Measurements from ENCODE around the gene GIT1. TPM values are rescaled to one million over a fixed set of nuclear protein-coding genes. Genes with fewer than 3 reads are reported as not detected.

GIT1 gene
- total RNA-seq, result 81.0 and 87.5 TPM in 2 replicates

GRCh38 chr17:29589524-29590410, at the start of gene GIT1:
Gene GIT1 (minus strand): TSS chr17:29589648. CDS start chr17:29589378, 270 bp downstream.
- peak within 1 kb of the TSS; percentile 87 for H3K27ac Mint-ChIP-seq
- H3K9me3 Mint-ChIP-seq, result no peaks in the 10 kb centered on the region
- peak within 1 kb of the TSS; percentile 96 for H3K4me3 Mint-ChIP-seq
- H3K36me3 Mint-ChIP-seq (ENCODE audit: low read depth), result no peaks in the 10 kb centered on the region
- DNase-seq (ENCODE audit: low spot score), result peak; percentile 84
- intact Hi-C loops (cut with micrococcal nuclease), result loop anchor here (1.0 to 2.0 kb wide), 4 partner anchors 9 to 339 kb away; partner anchors contain the start of gene TP53I13
- H3K27me3 Mint-ChIP-seq (ENCODE audit: insufficient read depth), result no peaks in the 10 kb centered on the region
- H3K4me1 Mint-ChIP-seq (ENCODE audit: low read depth), result peaks cover 63% of the 10 kb centered on the region

- peaks cover 30% of the 10 kb centered on the region for H3K36me3 Mint-ChIP-seq (ENCODE audit: low read depth)
- DNase-seq (ENCODE audit: low spot score), result no peak
- H3K27ac Mint-ChIP-seq, result peak overlapping the region; percentile 24
- H3K4me1 Mint-ChIP-seq (ENCODE audit: low read depth), result peaks cover 23% of the 10 kb centered on the region
- intact Hi-C loops (cut with micrococcal nuclease), result loop anchor here (10.0 kb wide), 1 partner anchor 461 kb away; no protein-coding TSS in a partner anchor
- H3K9me3 Mint-ChIP-seq, result no peaks in the 10 kb centered on the region
- no peak overlapping the region for H3K4me3 Mint-ChIP-seq
- H3K27me3 Mint-ChIP-seq (ENCODE audit: insufficient read depth), result no peaks in the 10 kb centered on the region
Observed at GRCh38 chr17:29633886-29634285, 44.4 kb upstream of the GIT1 start.

- H3K36me3 Mint-ChIP-seq (ENCODE audit: low read depth), result peaks cover 28% of the 10 kb centered on the region
- H3K4me3 Mint-ChIP-seq, result no peak overlapping the region
- H3K9me3 Mint-ChIP-seq, result no peaks in the 10 kb centered on the region
- no peaks in the 10 kb centered on the region for H3K27me3 Mint-ChIP-seq (ENCODE audit: insufficient read depth)
- H3K4me1 Mint-ChIP-seq (ENCODE audit: low read depth), result peaks cover 30% of the 10 kb centered on the region
- H3K27ac Mint-ChIP-seq, result peak overlapping the region; percentile 24
- intact Hi-C loops (cut with micrococcal nuclease), result loop anchor here (10.0 kb wide), 1 partner anchor 464 kb away; no protein-coding TSS in a partner anchor
- DNase-seq (ENCODE audit: low spot score), result no peak
Observed at GRCh38 chr17:29630630-29631193, 41.3 kb upstream of the GIT1 start.

- intact Hi-C loops (cut with micrococcal nuclease), result loop anchor here (10.0 kb wide), 1 partner anchor 465 kb away; no protein-coding TSS in a partner anchor
- no peaks in the 10 kb centered on the region for H3K9me3 Mint-ChIP-seq
- H3K27me3 Mint-ChIP-seq (ENCODE audit: insufficient read depth), result no peaks in the 10 kb centered on the region
- no peak overlapping the region for H3K27ac Mint-ChIP-seq
- no peak overlapping the region for H3K4me3 Mint-ChIP-seq
- peaks cover 30% of the 10 kb centered on the region for H3K36me3 Mint-ChIP-seq (ENCODE audit: low read depth)
- no peak for DNase-seq (ENCODE audit: low spot score)
- peaks cover 38% of the 10 kb centered on the region for H3K4me1 Mint-ChIP-seq (ENCODE audit: low read depth)
Observed at GRCh38 chr17:29629839-29630238, 40.4 kb upstream of the GIT1 start.

GRCh38 chr17:29628644-29629043, 39.2 kb upstream of the GIT1 start:
- H3K27me3 Mint-ChIP-seq (ENCODE audit: insufficient read depth), result no peaks in the 10 kb centered on the region
- no peak for DNase-seq (ENCODE audit: low spot score)
- no peak overlapping the region for H3K27ac Mint-ChIP-seq
- intact Hi-C loops (cut with micrococcal nuclease), result no loop called here
- H3K36me3 Mint-ChIP-seq (ENCODE audit: low read depth), result peaks cover 26% of the 10 kb centered on the region
- H3K4me3 Mint-ChIP-seq, result no peak overlapping the region
- no peaks in the 10 kb centered on the region for H3K9me3 Mint-ChIP-seq
- H3K4me1 Mint-ChIP-seq (ENCODE audit: low read depth), result peaks cover 45% of the 10 kb centered on the region

GRCh38 chr17:29627951-29628350, 38.5 kb upstream of the GIT1 start:
- Mint-ChIP-seq H3K27ac (no peak overlapping the region), H3K4me3 (no peak overlapping the region), H3K36me3 (ENCODE audit: low read depth) (peaks cover 23% of the 10 kb centered on the region), H3K9me3 (no peaks in the 10 kb centered on the region), H3K4me1 (ENCODE audit: low read depth) (peaks cover 52% of the 10 kb centered on the region), H3K27me3 (ENCODE audit: insufficient read depth) (no peaks in the 10 kb centered on the region)
- DNase-seq (ENCODE audit: low spot score), result no peak
- intact Hi-C loops (cut with micrococcal nuclease), result no loop called here

GRCh38 chr17:29625037-29625750, 35.7 kb upstream of the GIT1 start:
- Mint-ChIP-seq H3K27me3 (ENCODE audit: insufficient read depth) (no peaks in the 10 kb centered on the region), H3K4me1 (ENCODE audit: low read depth) (peaks cover 59% of the 10 kb centered on the region), H3K36me3 (ENCODE audit: low read depth) (peaks cover 10% of the 10 kb centered on the region), H3K9me3 (no peaks in the 10 kb centered on the region), H3K4me3 (no peak overlapping the region), H3K27ac (peak overlapping the region; percentile 23)
- DNase-seq (ENCODE audit: low spot score), result no peak
- intact Hi-C loops (cut with micrococcal nuclease), result no loop called here

- no peak for DNase-seq (ENCODE audit: low spot score)
- Mint-ChIP-seq H3K27me3 (ENCODE audit: insufficient read depth) (no peaks in the 10 kb centered on the region), H3K36me3 (ENCODE audit: low read depth) (peaks cover 10% of the 10 kb centered on the region), H3K4me3 (peak overlapping the region; percentile 32), H3K4me1 (ENCODE audit: low read depth) (peaks cover 53% of the 10 kb centered on the region), H3K9me3 (no peaks in the 10 kb centered on the region), H3K27ac (no peak overlapping the region)
- intact Hi-C loops (cut with micrococcal nuclease), result no loop called here
Observed at GRCh38 chr17:29624586-29624985, 35.1 kb upstream of the GIT1 start.

GRCh38 chr17:29623283-29623647, 33.8 kb upstream of the GIT1 start:
- no peak for DNase-seq (ENCODE audit: low spot score)
- H3K4me1 Mint-ChIP-seq (ENCODE audit: low read depth), result peaks cover 41% of the 10 kb centered on the region
- intact Hi-C loops (cut with micrococcal nuclease), result loop anchor here (1.0 to 2.0 kb wide), 3 partner anchors 8 to 84 kb away; no protein-coding TSS in a partner anchor
- H3K27me3 Mint-ChIP-seq (ENCODE audit: insufficient read depth), result no peaks in the 10 kb centered on the region
- H3K27ac Mint-ChIP-seq, result peak overlapping the region; percentile 81
- H3K36me3 Mint-ChIP-seq (ENCODE audit: low read depth), result peaks cover 6% of the 10 kb centered on the region
- H3K9me3 Mint-ChIP-seq, result no peaks in the 10 kb centered on the region
- peak overlapping the region; percentile 80 for H3K4me3 Mint-ChIP-seq

- peak; percentile 56 for DNase-seq (ENCODE audit: low spot score)
- intact Hi-C loops (cut with micrococcal nuclease), result loop anchor here (1.0 to 2.0 kb wide), 5 partner anchors 7 to 157 kb away; no protein-coding TSS in a partner anchor
Observed at GRCh38 chr17:29622337-29623282, 33.2 kb upstream of the GIT1 start, which contains the start of gene CORO6. Gene CORO6 (minus strand): TSS chr17:29622912. CDS start chr17:29621421, 1,491 bp downstream.

GRCh38 chr17:29621751-29622194, 32.3 kb upstream of the GIT1 start:
- intact Hi-C loops (cut with micrococcal nuclease), result loop anchor here (1.0 to 2.0 kb wide), 4 partner anchors 17 to 158 kb away; no protein-coding TSS in a partner anchor
- Mint-ChIP-seq H3K4me3 (peak overlapping the region; percentile 69), H3K27ac (no peak overlapping the region)

More at GRCh38 chr17:29622337-29623282, 33.2 kb upstream of the GIT1 start, which contains the start of gene CORO6:
- Mint-ChIP-seq H3K9me3 (no peaks in the 10 kb centered on the region), H3K4me3 (peak within 1 kb of the TSS; percentile 80), H3K27ac (peak within 1 kb of the TSS; percentile 81), H3K27me3 (ENCODE audit: insufficient read depth) (no peaks in the 10 kb centered on the region), H3K36me3 (ENCODE audit: low read depth) (peaks cover 6% of the 10 kb centered on the region), H3K4me1 (ENCODE audit: low read depth) (peaks cover 41% of the 10 kb centered on the region)

More at GRCh38 chr17:29621751-29622194, 32.3 kb upstream of the GIT1 start:
- H3K36me3 Mint-ChIP-seq (ENCODE audit: low read depth), result peaks cover 5% of the 10 kb centered on the region
- no peak for DNase-seq (ENCODE audit: low spot score)
- peaks cover 4% of the 10 kb centered on the region for H3K27me3 Mint-ChIP-seq (ENCODE audit: insufficient read depth)
- H3K4me1 Mint-ChIP-seq (ENCODE audit: low read depth), result peaks cover 46% of the 10 kb centered on the region
- no peaks in the 10 kb centered on the region for H3K9me3 Mint-ChIP-seq

All from activated T-helper 1 cell treated with anti-CD3 and anti-CD28 coated beads, Interleukin-12 subunit alpha, Interleukin-12 subunit beta, Interleukin-2, Interleukin-4 antibody, amounts not matched to agents 30 ng/mL and 10 ng/mL and 1 ng/mL, durations not matched to agents 14 hours and 24 hours and 36 hours (primary cell).